Measurements from ENCODE around the gene PCDHGA7.

GRCh38 chr5:141403387-141403786 lies 20.8 kb downstream of the PCDHGA7 start:
- TF ChIP-seq CTCF (conservative IDR thresholded peaks at IDR 0.05) (no peak), ZFX (IDR thresholded peaks at IDR 0.05) (no peak)

All from C4-2B (cell line).